IMR-90 (cell line): ENCODE data around the gene CA5B. TPM values are rescaled to one million over a fixed set of nuclear protein-coding genes. Genes with fewer than 3 reads are reported as not detected.

ENCODE experiments used
- ATAC-seq: fragments of 200-7000 bp; cut with Tn5 transposase; 2 replicates; pipeline ENCODE4 v1.9.1; 2020; ENCODE audit warnings: low read depth, mild to moderate bottlenecking, moderate library complexity
- BruUV-seq: library from RNA; stranded (reverse); fragments of 400-500 nt; replicated peaks from 2 replicates; lab custom pipeline; 2021; lab: Mats Ljungman, UMichigan
- CTCF ChIA-PET: fragments of 300-600 bp; formaldehyde crosslinking; extraction: SDS; loops from one replicate; lab custom pipeline; 2021; ENCODE audit warnings: antibody characterized with exemption; lab: Yijun Ruan, JAX
- POLR2A ChIA-PET: fragments of 300-600 bp; sonication (Branson Sonifier 250); formaldehyde crosslinking; loops from one replicate; lab custom pipeline; 2022; ENCODE audit warnings: antibody characterized with exemption; ENCODE audit not compliant: unreplicated experiment; lab: Charles Lee
- DNase-seq: peaks from one replicate; pipeline ENCODE4 v3.0.0; 2013
- H2AFZ ChIP-seq: replicated peaks from 2 replicates; pipeline ENCODE3; 2013; ENCODE audit warnings: low read length, mild to moderate bottlenecking; ENCODE audit not compliant: poor library complexity
- H2AK5ac ChIP-seq: 2 replicates; pipeline ENCODE4 v1.6.1; 2013; ENCODE audit warnings: low read depth, low read length, inconsistent platforms
- H2AK9ac ChIP-seq: replicated peaks from 2 replicates; pipeline ENCODE3; 2013; ENCODE audit warnings: mild to moderate bottlenecking, low read depth, low read length, moderate library complexity; ENCODE audit not compliant: poor library complexity
- H2BK120ac ChIP-seq: 2 replicates; pipeline ENCODE4 v1.6.1; 2013; ENCODE audit warnings: low read depth, low read length, inconsistent platforms
- H2BK15ac ChIP-seq: 3 replicates; pipeline ENCODE4 v1.6.1; 2013; ENCODE audit warnings: low read depth, low read length, inconsistent platforms
- H2BK20ac ChIP-seq: 2 replicates; pipeline ENCODE4 v1.6.1; 2013; ENCODE audit warnings: low read depth, mild to moderate bottlenecking, inconsistent platforms, low read length, moderate library complexity
- H2BK5ac ChIP-seq: 2 replicates; pipeline ENCODE4 v1.6.1; 2013; ENCODE audit warnings: mild to moderate bottlenecking, low read depth, low read length, inconsistent platforms; ENCODE audit not compliant: poor library complexity, severe bottlenecking
- H3K14ac ChIP-seq: replicated peaks from 2 replicates; pipeline ENCODE4 v1.6.1; 2013; ENCODE audit warnings: low read depth, low read length, inconsistent platforms
- H3K18ac ChIP-seq: 2 replicates; pipeline ENCODE4 v1.6.1; 2013; ENCODE audit warnings: low read depth, low read length, control low read depth
- H3K23ac ChIP-seq: 2 replicates; pipeline ENCODE4 v1.6.1; 2013; ENCODE audit warnings: low read depth, low read length, inconsistent platforms
- H3K27ac ChIP-seq: 2 replicates; pipeline ENCODE4 v1.5.1; 2013; ENCODE audit warnings: mild to moderate bottlenecking, control low read depth, low read length; ENCODE audit not compliant: insufficient read depth
- H3K27me3 ChIP-seq: 2 replicates; pipeline ENCODE4 v1.6.1; 2013; ENCODE audit warnings: low read length; ENCODE audit not compliant: control insufficient read depth, insufficient read depth
- H3K36me3 ChIP-seq: 2 replicates; pipeline ENCODE4 v1.6.1; 2013; ENCODE audit warnings: low read length, mixed read lengths; ENCODE audit not compliant: control insufficient read depth, insufficient read depth
- H3K4ac ChIP-seq: 2 replicates; pipeline ENCODE4 v1.6.1; 2013; ENCODE audit warnings: low read depth, low read length, inconsistent platforms
- H3K4me1 ChIP-seq: 2 replicates; pipeline ENCODE4 v1.6.1; 2013; ENCODE audit warnings: low read length, mixed read lengths; ENCODE audit not compliant: control insufficient read depth, insufficient read depth
- H3K4me2 ChIP-seq: 2 replicates; pipeline ENCODE4 v1.6.1; 2013; ENCODE audit warnings: low read depth, mild to moderate bottlenecking, control low read depth, low read length, moderate library complexity
- H3K4me3 ChIP-seq: 2 replicates; pipeline ENCODE4 v1.5.1; 2013; ENCODE audit warnings: low read depth, mild to moderate bottlenecking, control low read depth, low read length, moderate library complexity; ENCODE audit not compliant: insufficient read depth
- H3K56ac ChIP-seq: 2 replicates; pipeline ENCODE4 v1.6.1; 2013; ENCODE audit warnings: low read length, inconsistent platforms; ENCODE audit not compliant: insufficient read depth; ENCODE audit errors: extremely low read depth
- H3K79me1 ChIP-seq, 2 experiments: 2 replicates each; pipeline ENCODE4 v1.6.1; 2013; ENCODE audit warnings: low read length in 2 of 2, inconsistent platforms in 1 of 2, low read depth in 1 of 2
- H3K9ac ChIP-seq: 2 replicates; pipeline ENCODE4 v1.6.1; 2013; ENCODE audit warnings: low read depth, low read length, control low read depth
- H3K9me1 ChIP-seq: 2 replicates; pipeline ENCODE4 v1.6.1; 2013; ENCODE audit warnings: low read length, inconsistent platforms; ENCODE audit not compliant: insufficient read depth
- H3K9me3 ChIP-seq: 2 replicates; pipeline ENCODE4 v1.6.1; 2013; ENCODE audit warnings: low read length; ENCODE audit not compliant: control insufficient read depth, insufficient read depth
- H4K20me1 ChIP-seq: 2 replicates; pipeline ENCODE4 v1.6.1; 2013; ENCODE audit warnings: low read length, inconsistent platforms; ENCODE audit not compliant: insufficient read depth
- H4K5ac ChIP-seq: 2 replicates; pipeline ENCODE4 v1.6.1; 2013; ENCODE audit warnings: mild to moderate bottlenecking, low read depth, low read length, control low read depth
- H4K8ac ChIP-seq, 2 experiments: 2 replicates each; pipeline ENCODE4 v1.6.1; 2013; ENCODE audit warnings: low read depth in 2 of 2, low read length in 2 of 2, control low read depth in 1 of 2, inconsistent platforms in 1 of 2
- H4K91ac ChIP-seq: 2 replicates; pipeline ENCODE4 v1.6.1; 2013; ENCODE audit warnings: low read depth, low read length, inconsistent platforms; ENCODE audit not compliant: insufficient read depth
- BHLHE40 ChIP-seq: fragments of 150-350 bp; IDR thresholded peaks from 2 replicates; pipeline ENCODE4 v1.6.1; 2016; ENCODE audit warnings: mild to moderate bottlenecking, low read depth, low read length
- CEBPB ChIP-seq: IDR thresholded peaks from 2 replicates; pipeline ENCODE4 v1.6.1; 2012; ENCODE audit warnings: low read depth, low read length, improper control_type of control experiment
- CHD1 ChIP-seq: IDR thresholded peaks from 2 replicates; pipeline ENCODE4 v1.6.1; 2012; ENCODE audit warnings: low read depth, low read length, improper control_type of control experiment
- CTCF ChIP-seq: conservative IDR thresholded peaks from 2 replicates; pipeline ENCODE4 v1.5.1; 2012; ENCODE audit warnings: mild to moderate bottlenecking, low read depth, low read length, improper control_type of control experiment
- ELK1 ChIP-seq: fragments of 150-350 bp; IDR thresholded peaks from 2 replicates; pipeline ENCODE4 v1.6.1; 2016; ENCODE audit warnings: low read depth, mild to moderate bottlenecking, low read length, moderate library complexity, borderline replicate concordance
- FOS ChIP-seq: fragments of 150-350 bp; IDR thresholded peaks from 2 replicates; pipeline ENCODE4 v1.6.1; 2016; ENCODE audit warnings: low read depth, low read length
- MAFK ChIP-seq: IDR thresholded peaks from 2 replicates; pipeline ENCODE4 v1.6.1; 2012; ENCODE audit warnings: low read depth, low read length, improper control_type of control experiment
- MAZ ChIP-seq: IDR thresholded peaks from 2 replicates; pipeline ENCODE4 v1.6.1; 2012; ENCODE audit warnings: low read depth, mild to moderate bottlenecking, low read length, improper control_type of control experiment, moderate library complexity, borderline replicate concordance
- MXI1 ChIP-seq: IDR thresholded peaks from 2 replicates; pipeline ENCODE4 v1.6.1; 2012; ENCODE audit warnings: low read depth, mild to moderate bottlenecking, low read length, moderate library complexity, borderline replicate concordance
- NFE2L2 ChIP-seq: fragments of 150-350 bp; IDR thresholded peaks from 2 replicates; pipeline ENCODE4 v1.6.1; 2016; ENCODE audit warnings: low read depth, mild to moderate bottlenecking, low read length
- POLR2A ChIP-seq: IDR thresholded peaks from 2 replicates; pipeline ENCODE4 v1.6.1; 2012; ENCODE audit warnings: mild to moderate bottlenecking, low read depth, low read length
- RAD21 ChIP-seq: IDR thresholded peaks from 2 replicates; pipeline ENCODE4 v1.6.1; 2012; ENCODE audit warnings: low read length, improper control_type of control experiment
- RCOR1 ChIP-seq: IDR thresholded peaks from 2 replicates; pipeline ENCODE4 v1.6.1; 2012; ENCODE audit warnings: mild to moderate bottlenecking, low read length, improper control_type of control experiment; ENCODE audit not compliant: insufficient replicate concordance
- RFX5 ChIP-seq: IDR thresholded peaks from 2 replicates; pipeline ENCODE4 v1.8.0; 2012; ENCODE audit warnings: low read depth, mild to moderate bottlenecking, low read length, moderate library complexity
- SMC3 ChIP-seq: fragments of 150-350 bp; IDR thresholded peaks from 2 replicates; pipeline ENCODE4 v1.6.1; 2016; ENCODE audit warnings: low read depth, mild to moderate bottlenecking, antibody characterized with exemption, low read length, moderate library complexity
- USF2 ChIP-seq: fragments of 150-350 bp; IDR thresholded peaks from 2 replicates; pipeline ENCODE4 v1.6.1; 2017; ENCODE audit warnings: mild to moderate bottlenecking, antibody characterized with exemption, low read length, low read depth
- WGBS, 2 experiments: methylation state at CpG; one replicate each; pipeline versions ENCODE4 v1.1.5 to v1.1.7; 2013; ENCODE audit warnings: missing lambda C conversion rate in 2 of 2; ENCODE audit not compliant: insufficient read length in 1 of 2; ENCODE audit errors: extremely low coverage in 2 of 2; 5-methylcytosine and 5-hydroxymethylcytosine counted together
- dilution Hi-C: fragments of 300-500 bp; cut with HindIII; formaldehyde crosslinking; loops from one replicate; pipeline ENCODE4 v1.14.3; 2018; ENCODE audit warnings: low sequenced_read_pairs; ENCODE audit not compliant: unreplicated experiment
- in situ Hi-C: fragments of 300-500 bp; cut with MboI; formaldehyde crosslinking; loops from 3 replicates; pipeline ENCODE4 v1.14.3; 2019; ENCODE audit warnings: low sequenced_read_pairs, inconsistent platforms, mixed read lengths
- intact Hi-C: fragments of 100-400 bp; cut with micrococcal nuclease; formaldehyde crosslinking; loops from 2 replicates; pipeline ENCODE4 v1.10.0; 2022
- polyA plus RNA-seq, 3 experiments: library from polyadenylated mRNA; depleted of rRNA; stranded (reverse); fragments of >200 nt; gene quantifications; 2 replicates each; pipeline ENCODE4 v1.2.3, GENCODE V29; 2012; ENCODE audit warnings: low replicate concordance in 1 of 3
- total RNA-seq: library from RNA; depleted of rRNA; stranded (reverse); fragments of >200 nt; gene quantifications from 2 replicates; pipeline ENCODE4 v1.2.3, GENCODE V29; 2012

The CA5B gene
- total and polyA plus RNA-seq, 2 of the 4 experiments (the other 2 are of a cell fraction), result 3.5 to 5.4 TPM

GRCh38 chrX:15808254-15808653 lies 70.2 kb downstream of the CA5B start:
- Histone ChIP-seq H2AK5ac (no peak overlapping the region), H3K14ac (no peak overlapping the region), H3K4me2 (no peak overlapping the region), H3K36me3 (peaks cover 22% of the 10 kb centered on the region), H3K4ac (no peak overlapping the region), H3K27me3 (no peaks in the 10 kb centered on the region), H4K5ac (no peak overlapping the region), H4K91ac (no peak overlapping the region), H3K27ac (no peak overlapping the region), H4K20me1 (no peaks in the 10 kb centered on the region), H3K4me3 (no peak overlapping the region), H2BK20ac (no peak overlapping the region), H2BK120ac (no peak overlapping the region), H2BK15ac (no peak overlapping the region), H2BK5ac (no peak overlapping the region), H2AK9ac (no peak overlapping the region), H3K18ac (no peak overlapping the region), H3K9me1 (no peaks in the 10 kb centered on the region), H3K9ac (no peak overlapping the region), H3K56ac (no peak overlapping the region), H2AFZ (no peak overlapping the region), H3K4me1 (no peaks in the 10 kb centered on the region), H3K23ac (no peak overlapping the region), H4K8ac (no peak overlapping the region), H3K79me1 (no peaks in the 10 kb centered on the region; a peak in 1 of 4 replicates), H3K9me3 (no peaks in the 10 kb centered on the region)
- DNase-seq (no peak), ATAC-seq (no peak)
- ChIA-PET POLR2A (interaction anchor here (0.6 kb wide), 2 partner anchors 19 to 25 kb away, joined by 3 read pairs; no protein-coding TSS in a partner anchor), CTCF (interaction anchor here (0.6 kb wide), 1 partner anchor 378 kb away, joined by 4 read pairs; no protein-coding TSS in a partner anchor)
- in situ Hi-C loops, result loop anchor here (25.0 kb wide), 1 partner anchor 879 kb away; no protein-coding TSS in a partner anchor
- WGBS, 2 experiments, result no CpG with 5 or more reads among the region's 4 CpGs
- intact Hi-C loops, result no loop called here
- dilution Hi-C loops, result no loop called here
- no TSS peak for BruUV-seq
- no peak for TF ChIP-seq ELK1
- TF ChIP-seq BHLHE40, result no peak
- no peak for TF ChIP-seq POLR2A
- no peak for TF ChIP-seq RCOR1
- TF ChIP-seq RFX5, result no peak
- no peak for TF ChIP-seq CHD1
- TF ChIP-seq MAFK, result no peak
- no peak for TF ChIP-seq CTCF
- TF ChIP-seq USF2, result no peak
- TF ChIP-seq FOS, result no peak
- no peak for TF ChIP-seq CEBPB
- TF ChIP-seq MXI1, result no peak
- no peak for TF ChIP-seq NFE2L2
- TF ChIP-seq MAZ, result no peak
- TF ChIP-seq RAD21, result no peak
- no peak for TF ChIP-seq SMC3
